ENCODE data around the gene NEDD4L. TPM values are rescaled to one million over a fixed set of nuclear protein-coding genes. Genes with fewer than 3 reads are reported as not detected.

Gene NEDD4L
- total and polyA plus RNA-seq, 8 donors = 88.0 to 159 (median 95.2) TPM

DNA sequence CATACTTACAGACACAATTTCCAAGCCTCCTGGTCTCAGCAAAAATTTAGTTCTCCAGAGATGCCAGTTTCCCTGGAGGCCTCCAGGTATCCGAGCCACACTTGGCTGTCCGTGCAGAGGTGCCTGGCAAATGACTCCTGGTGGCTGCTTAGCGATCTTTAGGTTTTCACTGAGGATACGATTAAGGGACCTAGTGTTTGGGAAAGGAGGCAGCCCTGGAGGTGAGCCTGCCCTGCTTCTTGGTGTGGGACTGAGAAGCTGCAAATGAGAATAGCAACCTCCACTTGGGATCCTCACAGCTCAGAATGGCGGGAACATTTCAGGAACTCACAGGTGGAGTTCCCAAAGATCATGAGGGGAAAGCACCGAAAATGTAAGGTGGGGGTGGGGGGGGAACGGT is 367.3 kb downstream of the NEDD4L start:
- H3K4me3 ChIP-seq = no peak overlapping the region
- intact Hi-C loops (cut with DNase I) = no loop called here
- no peaks in the 10 kb centered on the region for H3K4me1 ChIP-seq
- TF ChIP-seq, protein P1, sequence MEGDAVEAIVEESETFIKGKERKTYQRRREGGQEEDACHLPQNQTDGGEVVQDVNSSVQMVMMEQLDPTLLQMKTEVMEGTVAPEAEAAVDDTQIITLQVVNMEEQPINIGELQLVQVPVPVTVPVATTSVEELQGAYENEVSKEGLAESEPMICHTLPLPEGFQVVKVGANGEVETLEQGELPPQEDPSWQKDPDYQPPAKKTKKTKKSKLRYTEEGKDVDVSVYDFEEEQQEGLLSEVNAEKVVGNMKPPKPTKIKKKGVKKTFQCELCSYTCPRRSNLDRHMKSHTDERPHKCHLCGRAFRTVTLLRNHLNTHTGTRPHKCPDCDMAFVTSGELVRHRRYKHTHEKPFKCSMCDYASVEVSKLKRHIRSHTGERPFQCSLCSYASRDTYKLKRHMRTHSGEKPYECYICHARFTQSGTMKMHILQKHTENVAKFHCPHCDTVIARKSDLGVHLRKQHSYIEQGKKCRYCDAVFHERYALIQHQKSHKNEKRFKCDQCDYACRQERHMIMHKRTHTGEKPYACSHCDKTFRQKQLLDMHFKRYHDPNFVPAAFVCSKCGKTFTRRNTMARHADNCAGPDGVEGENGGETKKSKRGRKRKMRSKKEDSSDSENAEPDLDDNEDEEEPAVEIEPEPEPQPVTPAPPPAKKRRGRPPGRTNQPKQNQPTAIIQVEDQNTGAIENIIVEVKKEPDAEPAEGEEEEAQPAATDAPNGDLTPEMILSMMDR (IDR thresholded peaks at IDR 0.05) = no peak
- H3K36me3 ChIP-seq = no peaks in the 10 kb centered on the region
- DNase-seq = no peak
- no peak overlapping the region for H3K27ac ChIP-seq
- no peaks in the 10 kb centered on the region for H3K9me3 ChIP-seq
- H3K27me3 ChIP-seq = no peaks in the 10 kb centered on the region
- no peak for ATAC-seq

DNA sequence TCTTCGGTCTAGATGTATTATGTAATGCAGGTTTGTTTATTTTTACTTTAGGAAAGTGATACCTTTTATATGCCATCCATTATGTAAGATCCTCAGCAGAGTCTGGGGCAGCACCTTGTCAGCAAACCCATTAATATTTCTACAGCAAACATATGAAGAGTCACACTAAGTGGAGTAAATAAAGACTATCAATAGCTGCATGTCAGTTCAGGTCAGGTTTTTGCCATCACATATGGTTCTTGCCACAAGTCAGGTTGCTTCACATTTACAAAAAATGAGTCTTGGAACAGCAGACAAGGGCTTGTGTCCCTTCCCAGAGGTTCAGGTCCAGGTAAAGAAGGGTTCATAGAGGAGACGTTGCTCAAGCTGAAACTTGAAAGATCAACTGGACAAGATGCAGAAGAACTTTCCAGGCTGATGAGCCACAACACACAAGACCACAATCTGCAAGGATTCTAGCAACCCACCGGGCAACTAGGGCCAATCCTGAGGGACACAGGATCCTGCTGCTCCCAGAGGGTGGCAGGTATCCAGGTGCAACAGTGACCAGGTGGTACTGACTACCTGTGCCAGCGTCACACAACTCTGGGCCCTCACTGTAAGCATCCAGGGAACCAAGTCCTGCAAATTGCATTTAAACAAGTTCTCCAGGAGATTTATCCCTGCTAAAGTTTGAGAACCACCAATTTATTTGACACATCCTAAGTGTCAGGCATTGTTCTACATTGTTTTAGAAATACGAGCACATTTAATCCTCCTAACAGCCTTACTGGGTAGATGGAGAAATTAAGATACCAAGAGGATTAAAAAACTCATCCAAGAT is 369.0 kb downstream of the NEDD4L start:
- ATAC-seq = no peak
- Histone ChIP-seq H3K9me3 (no peaks in the 10 kb centered on the region), H3K27me3 (no peaks in the 10 kb centered on the region), H3K36me3 (no peaks in the 10 kb centered on the region), H3K4me3 (no peak overlapping the region), H3K27ac (no peak overlapping the region), H3K4me1 (no peaks in the 10 kb centered on the region)
- TF ChIP-seq, protein P1 (IDR thresholded peaks at IDR 0.05) = no peak
- no peak for DNase-seq
- intact Hi-C loops (cut with DNase I) = no loop called here

DNA sequence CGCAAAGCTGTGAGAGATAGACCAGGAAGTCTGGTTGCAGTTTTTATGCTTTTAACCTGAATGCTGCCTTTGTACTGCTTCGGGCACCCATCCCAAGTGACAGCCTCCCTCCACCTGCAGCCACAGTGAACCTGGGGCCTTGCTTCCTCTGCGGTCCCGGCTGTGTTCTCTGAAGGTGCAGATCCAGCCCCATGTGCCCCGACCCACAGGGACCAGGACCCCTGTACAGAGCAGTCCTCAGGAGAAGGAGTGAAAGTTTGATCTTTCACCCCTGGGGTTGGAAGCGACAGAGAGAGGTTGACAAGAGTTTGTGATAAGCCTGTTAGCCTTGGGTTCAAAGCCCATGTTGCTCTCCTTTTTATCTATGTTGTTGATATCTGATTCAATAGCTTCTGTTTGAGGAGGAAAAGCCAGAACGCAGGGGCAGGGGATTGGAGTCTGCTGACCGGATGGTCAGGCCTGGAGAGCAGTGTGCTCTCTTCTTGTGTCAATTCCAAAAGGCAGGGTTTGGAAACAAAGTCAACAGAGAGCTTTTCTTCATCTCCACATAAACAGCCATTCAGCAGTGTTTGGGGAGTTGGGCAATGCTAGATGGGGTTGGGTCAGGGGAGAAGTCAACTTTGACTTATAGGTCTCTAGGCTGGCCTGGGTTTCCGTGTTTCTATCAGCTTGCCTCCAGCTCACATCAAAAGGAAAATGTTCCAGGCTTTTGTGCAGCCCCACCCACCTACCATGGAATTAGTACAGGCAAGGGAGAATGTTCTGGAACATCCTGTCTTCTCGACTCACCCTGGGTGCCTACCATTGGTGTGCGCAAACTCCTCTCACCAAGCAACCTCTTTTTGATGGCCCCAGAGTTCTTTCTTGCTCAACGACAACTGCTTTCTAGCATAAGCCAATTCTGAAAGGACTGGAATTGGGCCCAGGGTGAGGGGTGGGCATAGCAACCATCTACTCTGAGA is 369.9 kb downstream of the NEDD4L start:
- H3K4me1 ChIP-seq = no peaks in the 10 kb centered on the region
- H3K27ac ChIP-seq = no peak overlapping the region
- H3K36me3 ChIP-seq = no peaks in the 10 kb centered on the region
- no peak overlapping the region for H3K4me3 ChIP-seq
- TF ChIP-seq, protein P1 (IDR thresholded peaks at IDR 0.05) = no peak
- DNase-seq = no peak
- H3K9me3 ChIP-seq = no peaks in the 10 kb centered on the region
- H3K27me3 ChIP-seq = no peaks in the 10 kb centered on the region
- no peak for ATAC-seq
- intact Hi-C loops (cut with DNase I) = no loop called here

DNA sequence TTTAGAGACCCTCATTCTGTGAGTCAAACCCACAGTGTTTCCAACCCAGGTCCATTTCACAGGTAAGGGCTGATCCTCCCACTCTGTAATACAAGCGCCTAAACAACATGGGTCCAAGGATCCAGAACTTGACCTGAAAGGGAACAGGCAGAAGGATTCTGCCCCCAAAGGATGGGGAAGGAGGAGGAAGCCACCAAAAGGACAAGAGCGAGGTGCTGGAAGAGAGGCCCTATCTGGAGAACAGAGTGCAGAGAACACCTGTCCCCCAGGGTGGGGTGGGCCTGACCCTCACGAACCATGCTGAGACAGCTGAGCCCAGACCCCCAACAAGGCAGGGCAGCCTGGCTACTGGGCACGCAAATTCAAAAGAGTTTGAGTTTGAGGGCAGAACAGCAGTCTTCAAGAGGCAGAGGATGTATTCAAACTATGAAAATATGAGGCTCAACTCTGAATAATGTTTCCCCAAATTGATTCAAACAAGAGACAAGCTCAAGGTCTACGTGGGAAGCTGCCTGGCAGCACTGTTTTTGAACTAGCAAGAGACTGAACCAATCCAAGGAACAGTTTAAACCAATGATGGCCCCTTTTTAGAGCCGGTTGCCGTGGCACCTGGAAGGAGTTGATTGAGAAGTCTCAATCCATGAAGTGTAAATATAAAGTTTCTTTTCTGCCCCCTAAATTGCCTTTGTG is 372.1 kb downstream of the NEDD4L start:
- H3K4me3 ChIP-seq = no peak overlapping the region
- H3K4me1 ChIP-seq = no peaks in the 10 kb centered on the region
- H3K27ac ChIP-seq = no peak overlapping the region
- ATAC-seq (no peak), DNase-seq (no peak)
- H3K36me3 ChIP-seq = no peaks in the 10 kb centered on the region
- TF ChIP-seq, protein P1 (IDR thresholded peaks at IDR 0.05) = no peak
- H3K27me3 ChIP-seq = no peaks in the 10 kb centered on the region
- intact Hi-C loops (cut with DNase I) = no loop called here
- H3K9me3 ChIP-seq = no peaks in the 10 kb centered on the region

Measured in left lung (tissue), 10 donors.